ELF-1 (cell line): ENCODE data around the gene FUT7.
"Not testable (repeated sequence)": the region's sequence is repeated elsewhere in the genome, so short reads cannot be mapped to it uniquely, and the experiment has no call there.

Source experiments
- DNase-seq: peaks from one replicate; pipeline ENCODE4 v3.0.0-alpha.2; 2016; ENCODE audit warnings: low read depth, low spot score

The FUT7 gene

DNA sequence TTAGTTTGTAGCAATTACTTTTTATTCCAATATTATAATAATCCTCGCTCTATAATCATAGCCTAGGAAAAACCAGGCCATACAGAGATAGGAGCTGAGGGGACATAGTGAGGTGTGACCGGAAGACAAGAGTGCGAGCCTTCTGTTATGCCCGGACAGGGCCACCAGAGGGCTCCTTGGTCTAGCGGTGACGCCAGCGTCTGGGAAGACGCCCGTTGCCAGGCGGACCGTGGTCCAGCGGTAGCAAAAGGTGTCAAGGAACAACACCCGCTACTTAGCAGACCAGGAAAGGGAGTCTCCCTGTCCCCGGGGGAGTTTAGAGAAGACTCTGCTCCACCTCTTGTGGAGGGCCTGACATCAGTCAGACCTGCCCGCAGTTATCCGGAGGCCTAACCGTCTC is 27.6 kb downstream of the FUT7 start:
- not testable (repeated sequence) for DNase-seq

DNA sequence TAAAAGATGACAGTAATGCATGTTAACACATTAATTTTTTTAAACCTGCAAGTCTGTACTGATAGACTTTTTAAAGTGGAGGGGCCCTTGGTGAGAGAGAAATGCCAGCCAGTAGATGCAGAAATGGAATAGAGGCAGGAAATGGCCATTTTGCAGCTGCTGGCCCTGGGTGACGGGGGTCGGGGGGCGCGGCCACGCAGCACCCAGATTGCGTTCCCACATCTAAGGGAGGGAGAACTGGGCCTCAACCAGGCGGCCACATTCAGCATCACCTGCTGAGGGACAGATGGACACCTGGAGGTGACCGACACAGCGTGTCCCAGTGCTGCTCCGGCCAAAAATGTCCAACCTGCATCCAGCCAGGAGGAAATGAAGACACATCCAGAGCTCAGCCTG is 29.2 kb downstream of the FUT7 start:
- DNase-seq: no peak

DNA sequence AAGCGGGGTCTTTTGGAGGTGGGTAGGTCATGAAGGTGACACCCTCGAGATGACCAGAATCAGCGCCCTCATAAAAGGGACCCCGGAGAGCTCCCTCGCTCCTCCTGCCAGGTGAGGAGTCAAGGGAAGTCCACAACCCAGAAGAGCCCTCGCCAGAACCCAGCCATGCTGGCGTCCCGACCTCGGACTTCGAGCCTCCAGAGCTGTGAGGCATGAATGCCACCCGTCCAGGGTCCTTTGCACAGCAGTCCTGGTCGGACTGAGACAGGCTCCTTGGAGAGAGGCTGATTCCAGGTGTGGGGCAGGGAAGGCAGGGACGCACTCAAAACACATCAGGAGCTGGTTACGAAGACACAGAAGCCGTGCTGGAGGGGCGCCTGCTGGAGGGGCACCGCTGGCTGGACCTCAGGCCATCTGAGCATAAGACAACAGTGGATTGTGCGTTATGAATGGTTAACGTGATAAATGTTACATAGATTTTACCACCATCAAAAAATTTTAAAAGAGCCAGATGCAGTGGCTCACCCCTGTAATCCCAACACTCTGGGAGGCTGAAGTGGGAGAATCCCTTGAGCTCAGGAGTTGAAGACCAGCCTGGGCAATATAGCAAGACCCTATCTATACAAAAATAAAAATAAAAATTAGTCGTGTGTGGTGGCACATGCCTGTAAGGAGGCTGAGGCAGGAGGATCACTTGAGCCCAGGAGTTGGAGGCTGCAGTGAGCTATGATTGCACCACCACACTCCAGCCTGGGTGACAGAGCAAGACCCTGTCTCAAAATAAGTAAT is 29.8 kb downstream of the FUT7 start:
- DNase-seq: no peak

DNA sequence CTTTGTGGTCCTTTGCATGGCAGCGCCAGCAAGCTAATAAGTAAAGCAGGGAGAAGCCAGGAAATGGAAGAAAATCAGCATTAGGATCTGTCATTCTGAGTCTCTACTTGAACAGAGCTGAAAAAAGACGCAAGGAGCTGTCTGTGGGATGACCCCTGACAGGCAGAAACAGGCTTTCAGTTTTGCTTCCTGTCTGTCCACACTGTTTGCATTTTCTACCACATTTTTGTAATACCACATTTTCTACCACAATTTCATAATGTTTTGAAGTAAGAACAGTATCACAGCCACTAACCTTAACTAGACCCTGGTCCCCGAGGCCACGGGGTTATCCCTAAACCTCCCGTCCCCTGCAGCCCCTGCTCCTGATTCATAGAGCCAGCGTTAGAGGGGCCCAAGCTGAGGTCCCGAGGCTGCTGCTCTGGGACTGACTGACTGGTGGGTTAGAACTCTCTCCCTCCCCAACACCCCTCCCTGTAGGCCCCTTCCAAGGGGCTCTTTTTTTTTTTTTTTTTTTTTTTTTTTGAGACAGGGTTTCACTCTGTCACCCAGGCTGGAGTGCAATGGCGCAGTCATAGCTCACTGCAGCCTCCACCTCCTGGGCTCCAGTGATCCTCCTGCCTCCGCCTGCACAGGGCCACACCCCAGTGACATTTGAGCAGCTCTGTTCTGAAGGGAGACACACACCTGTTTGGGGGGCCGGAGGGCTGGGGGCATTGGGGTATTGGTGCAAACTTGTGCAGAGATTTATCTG is 31.5 kb downstream of the FUT7 start:
- no peak for DNase-seq

DNA sequence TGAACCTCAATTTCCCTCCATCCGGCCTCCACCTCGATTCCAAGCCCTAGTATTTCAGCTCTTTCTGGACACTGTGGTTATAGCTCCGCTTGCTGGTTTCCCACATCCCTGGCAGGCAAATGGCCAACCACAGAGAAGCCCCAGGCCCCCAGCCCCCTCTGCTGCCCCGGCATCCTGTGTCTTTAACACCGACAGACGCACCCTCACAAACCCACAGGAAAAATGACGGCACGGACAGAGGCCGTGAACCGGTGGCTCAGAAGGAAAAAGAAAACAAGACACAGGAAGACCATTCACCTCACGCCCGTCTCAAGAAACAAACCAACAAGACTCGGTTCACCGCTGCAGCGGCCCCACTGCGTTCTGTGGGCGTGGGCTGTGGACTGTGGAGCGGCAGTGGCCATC is 34.1 kb downstream of the FUT7 start:
- no peak for DNase-seq

DNA sequence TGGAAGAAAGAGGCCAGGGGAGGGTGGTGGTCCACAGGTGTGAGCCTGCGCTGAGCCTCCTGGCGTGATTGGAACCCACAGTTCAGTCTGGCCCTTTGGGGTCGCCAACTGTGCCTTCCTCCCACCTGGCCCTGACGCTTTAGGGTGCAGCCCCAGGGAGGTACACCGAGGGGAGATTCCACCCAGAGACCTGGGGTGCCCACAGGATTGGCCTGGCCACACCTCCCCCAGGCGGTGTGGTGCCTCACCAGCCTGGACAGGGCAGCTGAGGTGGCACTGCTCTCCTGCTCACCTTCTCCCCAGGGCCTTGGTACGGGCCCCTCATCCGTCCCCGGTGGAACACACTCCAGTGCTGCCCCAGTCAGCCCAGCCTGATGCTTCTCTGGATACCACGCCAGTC is 34.5 kb downstream of the FUT7 start:
- no peak for DNase-seq

DNA sequence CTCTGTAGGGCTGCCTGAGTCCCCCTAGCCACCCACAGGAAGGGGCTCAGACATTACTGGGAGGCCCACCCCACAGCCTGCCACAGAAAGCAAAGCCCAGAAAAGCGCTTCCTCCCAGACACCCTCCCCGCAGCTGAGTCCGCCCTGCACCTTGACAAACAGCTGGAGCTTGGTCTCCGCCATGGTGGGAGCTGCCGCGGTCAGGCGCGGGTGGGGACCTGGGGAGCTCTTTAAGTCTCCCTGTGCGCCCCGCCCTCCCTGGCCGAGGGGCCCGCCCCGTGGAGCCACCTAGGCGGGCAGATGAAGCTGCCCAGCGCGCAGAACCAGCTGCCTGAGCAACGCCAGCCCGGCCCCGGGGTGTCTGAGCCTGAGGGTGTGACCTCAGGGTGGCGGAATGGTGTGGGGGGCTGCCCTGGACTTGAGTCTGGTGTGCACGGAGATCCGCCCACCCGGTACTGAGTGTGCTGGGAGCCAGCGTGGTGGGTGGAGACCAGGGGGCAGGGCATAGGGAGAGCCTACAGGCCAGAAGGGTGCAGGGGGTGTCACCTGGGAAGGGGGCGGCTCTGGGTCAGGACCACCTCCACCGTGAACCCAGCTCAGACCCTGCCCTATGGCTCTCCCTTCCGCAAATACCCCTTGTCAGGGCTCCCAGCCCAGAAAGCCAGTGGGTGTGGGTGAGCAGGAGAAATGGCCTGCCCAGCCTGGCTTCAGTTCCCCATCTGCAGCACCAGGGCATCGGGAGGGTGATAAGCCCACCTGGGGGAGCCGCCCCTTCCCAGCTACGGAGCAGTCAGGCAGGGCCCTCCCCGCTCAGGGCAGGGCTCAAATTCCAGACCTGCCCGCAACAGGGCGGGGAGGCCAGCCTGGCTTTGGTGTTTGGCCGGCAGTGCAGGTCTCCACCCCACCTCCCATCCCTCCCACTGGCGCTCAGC is 35.3 kb downstream of the FUT7 start, which contains the start of gene CLIC3:
Gene CLIC3, minus strand, starts transcription at position 208 of the 932 bp plus-strand sequence. Its CDS starts 25 bp downstream, at position 183.
- DNase-seq: peak; percentile 57

DNA sequence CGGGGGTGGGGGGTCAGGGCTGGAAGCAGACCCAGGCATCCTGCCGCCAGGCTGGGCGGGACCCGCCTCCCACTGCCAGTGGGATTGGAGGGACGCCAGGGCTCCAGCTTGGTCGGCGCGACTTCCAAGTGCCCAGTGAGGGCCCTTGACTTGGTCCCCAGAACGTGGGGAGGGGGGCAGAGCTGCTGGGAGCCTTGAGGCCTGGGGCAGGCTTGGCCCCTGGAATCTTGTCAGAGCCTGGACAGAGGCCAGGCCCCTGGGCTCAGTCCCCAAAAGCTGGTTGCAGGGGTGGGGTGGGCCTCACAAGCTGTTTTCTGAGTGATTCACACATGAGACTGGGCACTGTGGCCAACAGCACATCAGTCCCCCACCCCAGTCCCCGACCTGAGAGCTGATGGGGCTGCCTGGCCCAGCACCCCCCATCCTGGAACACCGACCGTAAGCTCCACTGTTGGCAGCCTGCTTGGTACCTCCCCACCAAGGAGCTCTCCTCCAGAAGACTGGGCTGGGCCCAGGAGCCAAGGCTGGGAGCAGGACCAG is 36.0 kb downstream of the FUT7 start:
- DNase-seq: no peak

DNA sequence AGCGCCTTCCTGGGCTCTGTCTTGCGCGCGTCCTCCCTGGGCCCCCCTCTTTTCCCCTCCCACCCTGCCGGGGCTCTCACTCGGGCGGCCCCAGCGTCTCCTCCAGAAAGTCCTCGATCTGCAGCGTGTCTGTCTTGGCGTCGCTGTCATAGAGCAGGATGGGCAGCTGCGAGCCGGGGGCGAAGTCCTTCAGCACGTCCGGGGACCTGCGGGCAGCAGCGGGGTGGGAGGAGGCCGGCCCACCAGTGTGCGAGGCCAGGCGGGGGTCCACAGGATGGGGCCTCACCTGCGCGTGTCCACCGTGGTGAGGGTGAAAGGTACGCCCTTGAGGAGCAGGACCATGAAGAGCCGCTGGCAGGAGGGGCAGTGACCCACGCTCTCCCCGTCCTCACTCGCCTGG is 36.5 kb downstream of the FUT7 start:
- DNase-seq: no peak

DNA sequence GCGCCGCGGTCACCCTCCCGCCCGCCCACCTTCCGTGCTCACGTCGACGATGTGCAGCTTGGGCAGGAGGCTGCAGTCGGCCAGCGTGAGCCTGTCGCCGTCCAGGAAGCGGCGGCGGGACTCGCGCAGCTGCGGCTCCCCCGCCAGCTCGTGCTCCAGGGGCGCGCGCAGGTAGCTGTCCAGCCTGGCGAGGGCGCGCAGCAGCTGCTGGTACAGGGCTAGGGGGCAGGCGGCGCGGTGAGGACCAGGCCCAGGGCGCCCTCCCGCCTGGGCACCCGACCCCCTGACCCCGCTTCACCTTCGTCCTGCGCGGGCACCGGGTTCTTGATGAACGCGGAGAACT is 37.0 kb downstream of the FUT7 start:
- peak; percentile 52 for DNase-seq

DNA sequence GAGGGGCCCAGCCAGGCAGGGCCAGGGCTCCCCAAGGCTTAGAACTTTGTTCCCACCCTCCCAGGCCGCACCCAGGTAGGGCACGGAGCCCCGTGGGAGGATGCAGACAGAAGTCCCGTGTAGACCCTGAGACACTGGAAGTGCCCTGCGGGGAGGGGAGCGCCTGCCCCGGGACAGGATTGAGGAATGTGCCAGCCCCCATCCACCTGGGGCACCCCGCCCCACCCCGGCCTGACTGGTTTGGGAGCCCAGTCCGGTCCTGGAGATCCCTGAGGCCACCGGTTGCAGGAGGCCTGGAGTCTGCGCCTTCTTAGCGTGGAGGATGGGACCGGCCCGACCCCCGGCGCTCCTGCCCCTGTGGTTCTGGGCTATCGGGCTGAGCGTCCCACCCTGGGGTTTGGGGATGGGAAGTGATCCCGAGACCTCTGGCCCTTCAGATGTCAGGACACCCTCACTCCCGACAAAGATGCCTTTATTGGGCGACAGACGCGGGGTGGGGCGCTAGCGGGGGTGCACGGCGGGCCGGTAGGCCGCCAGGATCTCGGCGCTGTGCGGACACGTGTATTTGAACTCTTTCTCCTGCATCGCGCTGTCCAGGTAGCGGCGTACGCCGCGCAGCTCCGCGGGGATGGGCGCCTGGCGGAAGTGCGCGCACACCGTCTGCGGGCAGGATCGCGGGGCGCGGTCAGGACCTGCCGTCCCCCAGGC is 37.6 kb downstream of the FUT7 start:
- peak; percentile 32 for DNase-seq

DNA sequence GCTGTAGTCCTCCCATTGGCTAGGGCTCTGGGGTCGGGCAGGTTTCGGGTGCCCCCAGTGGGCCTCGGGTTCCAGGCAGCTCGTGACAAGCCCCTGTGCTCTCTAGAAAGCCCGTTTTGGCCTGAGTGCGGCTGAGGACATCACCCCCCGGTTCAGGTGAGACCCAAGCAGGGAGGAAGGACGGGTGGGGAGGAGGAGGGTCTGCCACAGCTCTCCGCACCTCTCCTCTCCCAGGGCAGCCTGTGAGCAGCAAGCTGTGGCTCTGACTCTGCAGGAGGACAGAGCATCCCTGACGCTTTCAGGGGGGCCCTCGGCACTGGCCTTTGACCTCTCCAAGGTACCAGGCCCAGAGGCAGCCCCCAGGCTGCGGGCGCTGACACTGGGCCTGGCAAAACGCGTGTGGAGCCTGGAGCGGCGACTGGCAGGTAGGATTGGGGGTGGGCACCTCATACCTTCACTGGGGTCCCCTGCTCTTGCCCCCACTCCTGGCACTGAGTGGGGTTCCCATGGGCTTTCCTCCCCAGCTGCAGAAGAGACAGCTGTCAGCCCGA is 39.0 kb downstream of the FUT7 start:
- no peak for DNase-seq

DNA sequence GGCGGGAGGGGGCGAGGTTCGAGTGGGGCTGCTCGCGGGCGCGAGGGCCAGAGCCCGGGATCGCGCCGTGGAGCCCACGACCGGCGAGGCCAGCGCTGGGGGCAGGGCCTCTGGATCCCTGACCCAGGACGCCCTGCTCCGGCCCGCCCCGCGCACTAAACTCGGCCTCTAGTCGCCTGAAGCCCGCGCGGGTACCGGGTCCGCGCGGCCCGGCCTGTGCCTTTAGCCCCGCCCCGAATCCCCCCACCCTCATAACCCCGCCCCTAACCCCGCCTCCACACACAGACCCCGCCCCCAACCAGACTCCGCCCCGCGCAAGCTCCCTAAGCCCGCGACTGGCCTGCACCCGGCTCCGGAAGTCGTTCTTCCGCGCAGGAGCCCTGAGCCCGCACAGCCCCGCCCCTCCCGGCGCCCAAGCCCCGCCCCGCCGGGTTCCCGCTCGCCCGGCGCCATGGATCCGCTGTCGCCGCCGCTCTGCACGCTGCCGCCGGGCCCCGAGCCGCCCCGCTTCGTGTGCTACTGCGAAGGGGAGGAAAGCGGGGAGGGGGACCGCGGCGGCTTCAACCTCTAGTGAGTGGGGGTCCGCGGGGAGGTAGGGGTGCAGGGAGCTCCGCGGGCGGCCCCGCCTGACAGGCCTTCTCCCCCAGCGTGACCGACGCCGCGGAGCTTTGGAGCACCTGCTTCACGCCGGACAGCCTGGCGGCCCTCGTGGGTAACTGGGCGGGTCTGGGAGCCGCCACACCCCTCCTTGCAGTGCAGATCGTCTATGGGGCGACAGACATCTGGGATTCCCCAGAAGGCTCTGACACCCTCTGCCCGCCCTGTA is 39.7 kb downstream of the FUT7 start, which contains the start of gene PAXX:
Gene PAXX, plus strand, starts transcription at position 430 of the 826 bp plus-strand sequence. Its CDS starts 22 bp downstream, at position 452.
- peak; percentile 65 for DNase-seq

DNA sequence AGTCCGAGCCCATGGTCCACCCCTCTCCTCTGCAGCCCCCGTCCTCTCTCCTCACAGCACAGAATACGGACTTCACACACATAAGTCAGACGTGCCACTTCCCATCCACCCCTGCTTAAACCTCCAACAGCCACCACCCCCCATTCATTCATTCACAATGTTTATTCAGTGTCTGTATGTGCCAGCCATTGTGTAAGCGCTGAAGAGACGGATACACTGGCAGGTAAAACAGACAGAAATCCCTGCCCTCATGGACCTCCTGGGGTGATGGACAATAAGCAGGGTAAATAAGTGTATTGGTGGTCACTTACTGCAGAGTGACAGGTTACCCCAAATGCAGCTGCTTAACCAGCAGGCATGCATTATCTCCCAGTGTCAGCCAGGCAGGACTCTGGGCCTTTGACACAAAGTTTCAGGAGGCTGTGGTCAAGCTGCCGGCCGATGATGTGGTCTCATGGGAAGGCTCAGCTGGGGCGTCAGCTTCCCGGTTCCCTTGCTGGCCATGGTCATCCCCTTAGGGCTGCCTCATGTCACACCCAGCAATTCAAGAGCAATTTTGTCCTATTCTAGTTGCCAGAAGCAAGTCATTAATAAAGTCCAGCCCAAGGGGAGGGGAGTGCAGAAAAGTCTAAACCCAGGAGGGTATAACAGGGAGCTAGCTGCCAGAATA is 41.5 kb downstream of the FUT7 start:
- no peak for DNase-seq

DNA sequence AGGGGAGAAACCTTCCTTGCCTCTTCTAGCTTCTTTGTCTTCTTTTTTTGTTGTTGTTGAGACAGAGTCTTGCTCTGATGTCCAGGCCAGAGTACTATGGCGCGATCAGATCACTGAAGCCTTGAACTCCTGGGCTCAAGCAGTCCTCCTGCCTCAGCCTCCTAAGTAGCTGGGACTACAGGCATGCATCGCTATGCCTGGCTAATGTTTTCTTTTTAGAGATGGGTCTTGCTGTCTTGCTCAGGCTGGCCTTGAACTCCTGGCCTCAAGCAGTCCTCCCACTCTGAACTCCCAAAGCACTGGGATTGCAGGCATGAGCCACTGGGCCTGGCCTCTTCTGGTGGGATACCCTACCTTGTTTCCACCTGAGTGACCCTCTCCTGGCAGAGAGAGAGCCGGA is 43.0 kb downstream of the FUT7 start:
- no peak for DNase-seq

DNA sequence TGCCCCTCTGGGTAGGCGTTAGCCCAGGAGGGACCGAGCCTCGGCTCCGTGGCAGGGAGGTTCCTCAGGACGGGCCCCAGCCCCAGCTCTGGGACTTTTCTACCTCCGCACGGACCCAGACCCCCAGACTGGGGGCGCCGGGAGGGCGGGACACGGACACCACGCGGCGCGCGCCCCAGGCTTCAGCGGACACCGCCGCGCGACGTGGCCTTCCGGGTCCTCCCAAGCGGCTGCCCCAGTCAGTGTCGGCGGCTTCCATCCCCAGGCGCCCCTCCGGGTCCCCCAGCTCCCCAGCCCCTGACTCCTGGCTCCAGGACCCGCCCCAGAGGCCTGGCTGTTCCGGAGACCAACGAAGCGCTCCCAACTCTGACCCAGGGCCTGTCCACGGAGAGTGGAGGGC is 46.0 kb downstream of the FUT7 start:
- no peak for DNase-seq

DNA sequence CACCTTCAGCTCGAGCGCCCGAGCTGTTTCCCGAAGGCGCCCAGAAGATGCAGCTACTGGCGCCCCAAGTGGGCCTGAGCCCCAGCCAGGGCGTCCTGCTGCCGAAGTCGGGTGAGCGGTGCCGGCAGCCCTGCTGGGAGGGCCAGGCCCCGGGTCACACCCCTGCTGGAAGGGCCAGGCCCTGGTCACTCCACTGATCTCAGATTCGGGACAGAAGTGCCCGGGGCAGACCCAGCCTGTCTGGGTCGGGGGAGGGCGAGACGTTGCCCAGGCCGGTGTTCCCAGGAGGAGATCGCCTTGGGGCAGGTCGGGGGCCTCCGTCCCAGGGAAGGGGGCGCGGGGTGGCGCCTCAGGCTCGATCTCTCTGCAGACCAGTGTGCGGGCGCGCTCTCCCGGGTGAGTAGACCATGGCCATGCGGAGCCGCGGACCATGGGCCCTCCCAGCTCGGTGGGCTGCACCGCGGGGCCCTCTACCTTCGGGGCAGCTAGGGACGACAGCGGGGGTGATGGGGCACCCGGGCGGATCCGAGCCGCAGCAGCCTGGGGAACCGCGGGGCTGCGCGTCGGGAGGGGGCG is 46.8 kb downstream of the FUT7 start:
- peak; percentile 56 for DNase-seq

DNA sequence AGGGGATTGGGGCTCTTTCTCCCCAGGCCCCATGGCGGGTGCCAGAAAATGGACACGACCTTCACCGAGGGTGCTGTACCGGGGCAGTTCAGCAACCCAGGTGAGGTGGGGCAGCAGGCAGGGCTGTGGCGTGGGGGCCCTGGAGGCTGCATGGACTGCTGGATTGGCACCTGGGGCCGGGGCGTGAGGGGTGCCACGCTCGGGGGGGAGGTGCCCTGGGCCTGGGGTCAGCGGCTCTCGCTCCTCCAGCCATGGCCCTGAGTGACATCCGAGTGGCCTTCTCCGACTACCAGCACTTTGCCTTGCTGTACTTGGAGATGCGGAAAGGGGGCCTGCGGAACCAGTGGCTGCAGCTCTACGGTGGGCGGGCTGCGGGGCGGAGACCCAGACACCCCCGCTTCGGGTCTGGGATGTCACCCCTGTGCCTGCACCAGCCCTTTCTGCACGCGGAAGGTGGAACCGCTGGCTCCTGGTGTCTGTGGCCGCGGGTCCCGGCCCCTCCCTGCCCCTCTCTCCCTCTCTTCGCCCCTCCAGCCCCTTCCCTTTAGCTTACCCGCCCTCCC is 47.3 kb downstream of the FUT7 start:
- DNase-seq: no peak
